ENCODE results near the gene MINDY4.

MINDY4 gene

DNA sequence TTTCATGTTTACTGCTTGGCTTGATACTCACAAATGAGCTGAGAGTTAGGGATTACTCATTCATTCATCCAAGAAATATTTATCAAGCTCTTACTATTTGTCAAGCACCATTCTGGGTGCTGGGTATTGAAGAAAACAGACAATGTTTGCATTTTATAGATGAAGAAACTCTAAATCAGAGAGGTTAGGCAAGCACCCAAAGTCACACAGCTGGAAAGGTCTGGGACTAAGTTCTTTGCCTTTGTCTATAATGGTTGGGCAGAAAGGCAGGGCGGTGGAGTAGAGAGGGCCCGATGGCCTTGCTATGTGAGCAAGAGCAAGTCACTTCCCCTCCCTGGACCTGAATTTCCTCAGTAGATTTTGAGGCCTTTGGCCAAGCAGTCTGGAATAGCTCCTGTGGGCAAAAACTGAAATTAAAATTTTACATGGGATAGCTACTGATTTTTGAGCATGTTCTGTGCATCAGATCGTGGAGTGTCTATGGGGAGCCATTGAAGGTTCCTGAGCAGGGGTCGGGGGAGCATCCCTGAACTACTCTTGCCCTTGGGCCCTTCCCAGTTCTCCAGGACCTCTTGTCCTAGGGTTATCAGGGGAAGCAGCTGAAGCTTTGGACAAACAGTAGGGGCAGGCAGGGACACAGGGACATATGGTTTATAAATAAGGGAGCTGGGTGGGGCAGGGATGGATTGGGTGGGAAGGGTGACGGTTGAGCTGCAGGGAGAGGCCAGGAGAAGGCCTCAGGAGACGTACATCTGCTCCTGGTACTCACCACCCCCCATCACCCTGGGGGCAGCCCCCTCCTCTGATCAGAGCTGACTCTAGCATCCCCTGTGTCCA, 163.7 kb downstream of the MINDY4 start:
- no peak for DNase-seq

DNA sequence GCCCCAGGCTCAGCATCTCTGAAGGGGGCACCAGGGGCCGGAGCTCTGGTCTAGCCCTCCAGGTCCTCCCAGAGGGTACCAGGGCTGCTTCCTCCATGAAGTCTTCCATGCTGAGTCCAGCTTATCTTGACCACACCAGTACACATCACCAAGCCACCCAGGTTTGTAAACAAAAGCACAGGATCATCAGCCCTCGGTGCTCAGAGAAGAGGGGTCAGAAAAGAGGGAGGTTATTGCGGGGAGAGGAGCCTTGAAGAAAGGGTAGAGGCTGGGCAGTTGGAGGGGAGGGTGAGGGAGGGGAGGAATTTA, 164.3 kb downstream of the MINDY4 start:
- DNase-seq: no peak

DNA sequence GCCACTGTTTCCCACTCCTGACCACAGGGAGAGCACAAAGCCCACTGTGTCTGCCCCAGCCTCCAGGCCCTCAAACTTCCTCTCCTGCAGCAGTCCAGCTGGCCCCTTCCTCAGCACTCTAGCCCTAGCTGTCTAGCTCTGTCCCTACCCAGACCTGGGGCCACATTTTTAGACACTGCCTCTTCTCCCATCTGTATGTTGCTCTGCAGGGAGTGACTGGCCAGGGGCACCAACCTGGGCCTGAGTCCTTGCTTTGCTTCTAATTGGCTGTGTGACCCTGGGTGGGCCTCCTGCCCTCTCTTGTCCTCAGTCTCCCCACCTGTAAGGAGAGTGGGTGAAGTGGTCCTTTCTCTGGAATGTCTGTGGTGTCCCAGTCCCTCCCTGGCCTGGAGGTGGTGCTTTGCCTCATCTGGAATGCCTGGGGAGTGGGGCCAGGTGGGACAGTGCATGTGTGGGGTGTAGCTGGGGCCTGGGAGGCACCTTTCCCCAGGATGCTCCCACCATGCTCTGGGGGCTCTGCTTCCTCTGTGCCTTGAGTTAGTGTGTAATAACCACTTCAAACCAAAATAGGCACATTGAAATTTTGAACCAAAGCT, 165.5 kb downstream of the MINDY4 start:
- DNase-seq: no peak

DNA sequence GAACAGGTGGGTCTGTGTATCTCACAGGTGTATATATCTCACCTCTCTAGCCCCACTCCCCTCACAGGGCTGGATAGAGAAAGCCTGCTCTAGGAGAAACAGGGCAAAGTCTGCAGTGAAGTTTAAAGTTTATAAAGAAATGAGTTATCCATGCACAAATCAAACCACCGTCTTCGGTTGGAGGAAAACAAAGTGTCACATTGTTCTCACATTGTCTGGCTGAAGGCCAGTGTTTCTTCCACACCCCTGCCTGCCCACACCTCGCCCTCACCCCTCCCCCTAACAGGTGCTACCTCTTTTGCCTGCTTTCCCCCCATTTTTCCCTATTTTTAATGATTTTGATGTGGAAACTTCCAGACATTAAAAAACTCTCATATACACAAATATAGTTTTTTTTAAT, 166.2 kb downstream of the MINDY4 start:
- DNase-seq: no peak

DNA sequence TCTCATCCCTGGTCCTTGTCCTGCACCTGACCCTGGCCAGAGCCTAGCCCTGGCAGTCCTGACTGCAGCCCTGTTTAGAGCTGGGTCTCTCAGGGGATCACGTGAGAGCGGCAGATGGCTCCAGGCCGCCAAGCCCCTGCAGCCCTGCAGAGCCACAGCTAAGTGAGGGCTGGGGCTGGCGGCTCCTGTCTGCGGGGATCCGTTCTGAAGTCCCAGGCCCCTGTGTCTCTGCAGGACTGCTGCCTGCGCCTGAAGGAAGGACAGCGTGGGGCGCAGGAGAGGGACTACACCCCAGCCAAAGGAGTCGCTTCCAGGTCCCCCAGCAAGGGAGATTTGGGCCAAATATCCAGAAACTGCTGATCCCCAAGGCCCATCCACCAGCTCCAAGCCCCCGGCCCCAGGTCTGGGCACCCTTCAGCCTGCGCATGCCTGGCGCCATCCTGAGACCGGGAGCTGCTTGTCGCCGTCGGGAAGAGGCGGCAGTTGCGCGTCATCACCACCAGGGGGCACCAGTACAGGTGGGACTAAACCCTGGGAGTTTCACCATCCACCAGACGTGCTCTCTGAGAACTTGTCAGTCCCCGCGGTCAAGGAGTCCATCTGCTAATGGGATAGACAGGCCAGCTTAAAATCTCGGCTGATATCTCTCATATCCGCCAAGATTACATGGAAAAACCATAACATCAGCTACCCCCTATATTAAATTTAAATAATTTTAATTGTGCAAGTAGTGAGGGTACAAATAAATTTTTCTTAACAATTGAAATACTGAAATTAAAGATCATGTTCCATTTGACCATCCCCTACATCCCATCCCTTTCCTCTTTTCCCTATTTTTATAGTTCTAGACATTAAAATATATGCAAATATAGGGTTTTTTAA, 167.5 kb downstream of the MINDY4 start:
- DNase-seq: peak in 1 of 2 donors; percentile 10

DNA sequence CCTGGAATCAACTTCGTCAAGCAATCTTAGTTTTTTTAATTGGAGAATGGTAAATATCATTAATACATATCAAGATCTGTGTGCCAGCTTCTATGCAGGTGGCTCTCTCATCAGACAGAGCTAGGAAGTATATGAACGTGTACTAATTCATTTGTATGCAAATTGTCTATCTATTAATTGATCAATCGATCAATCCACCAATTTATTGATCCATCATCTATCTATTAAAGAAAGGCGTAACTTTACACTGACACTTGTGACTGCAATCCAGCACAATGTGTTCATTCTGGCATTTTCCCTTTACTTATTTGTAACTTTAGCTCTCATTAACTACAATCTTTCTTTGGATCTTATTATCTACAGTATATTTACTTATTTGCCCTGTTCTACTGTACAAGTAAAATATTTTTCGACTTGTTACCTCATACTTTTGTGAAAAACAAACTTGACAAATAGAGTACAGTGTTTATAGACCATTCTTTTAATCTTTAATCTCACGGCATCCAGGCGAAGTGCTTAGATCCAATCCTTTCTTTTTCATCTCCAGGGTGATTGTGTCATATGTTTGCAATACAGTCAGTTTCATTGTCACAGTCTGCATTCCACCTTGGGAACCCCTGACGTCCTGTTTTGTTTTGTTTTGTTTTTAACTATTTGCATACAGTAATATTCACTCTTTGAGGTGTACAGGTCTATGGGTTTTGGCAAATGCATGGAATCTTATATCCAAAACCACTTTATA, 170.5 kb downstream of the MINDY4 start:
- DNase-seq: no peak
